H9 (cell line): ENCODE measurements around the gene HS1BP3. TPM values are rescaled to one million over a fixed set of nuclear protein-coding genes. Genes with fewer than 3 reads are reported as not detected.

Experiments
- DNase-seq: peaks from one replicate; pipeline ENCODE4 v3.0.0-alpha.2; 2017
- H2AFZ ChIP-seq: one replicate; pipeline ENCODE4 v1.6.1; 2013; ENCODE audit warnings: mild to moderate bottlenecking, low read length, control low read depth, moderate library complexity
- H2AK5ac ChIP-seq: 2 replicates; pipeline ENCODE4 v1.6.1; 2013; ENCODE audit warnings: low read length, control low read depth, mixed read lengths; ENCODE audit not compliant: insufficient read length
- H2BK120ac ChIP-seq: one replicate; pipeline ENCODE4 v1.6.1; 2013; ENCODE audit warnings: low read depth, mild to moderate bottlenecking, low read length, control low read depth, inconsistent platforms; ENCODE audit not compliant: poor library complexity, severe bottlenecking
- H2BK12ac ChIP-seq: 2 replicates; pipeline ENCODE4 v1.6.1; 2013; ENCODE audit warnings: low read length, control low read depth, mixed read lengths, low read depth; ENCODE audit not compliant: insufficient read length
- H2BK15ac ChIP-seq: 2 replicates; pipeline ENCODE4 v1.6.1; 2013; ENCODE audit warnings: low read depth, low read length, control low read depth
- H2BK20ac ChIP-seq: one replicate; pipeline ENCODE4 v1.6.1; 2013; ENCODE audit warnings: low read depth, mild to moderate bottlenecking, low read length, control low read depth, inconsistent platforms; ENCODE audit not compliant: poor library complexity, severe bottlenecking
- H2BK5ac ChIP-seq: 2 replicates; pipeline ENCODE4 v1.6.1; 2013; ENCODE audit warnings: low read length, control low read depth, mixed read lengths; ENCODE audit not compliant: insufficient read length
- H3K14ac ChIP-seq: 2 replicates; pipeline ENCODE4 v1.6.1; 2013; ENCODE audit warnings: low read length, control low read depth; ENCODE audit not compliant: insufficient read depth
- H3K18ac ChIP-seq: 2 replicates; pipeline ENCODE4 v1.6.1; 2013; ENCODE audit warnings: low read depth, mild to moderate bottlenecking, mixed read lengths, low read length, control low read depth; ENCODE audit not compliant: insufficient read length
- H3K23ac ChIP-seq: 2 replicates; pipeline ENCODE4 v1.6.1; 2013; ENCODE audit warnings: low read length, control low read depth, mixed read lengths, low read depth; ENCODE audit not compliant: insufficient read length
- H3K23me2 ChIP-seq: 2 replicates; pipeline ENCODE4 v1.6.1; 2013; ENCODE audit warnings: low read depth, mild to moderate bottlenecking, mixed read lengths, low read length, control low read depth; ENCODE audit not compliant: insufficient read length, poor library complexity, severe bottlenecking
- H3K27ac ChIP-seq: 2 replicates; pipeline ENCODE4 v1.5.1; 2013; ENCODE audit warnings: low read length, control low read depth, mixed read lengths, low read depth; ENCODE audit not compliant: insufficient read length
- H3K27me3 ChIP-seq: 2 replicates; pipeline ENCODE4 v1.6.1; 2013; ENCODE audit warnings: low read length, control low read depth, inconsistent platforms; ENCODE audit not compliant: insufficient read depth
- H3K4ac ChIP-seq: 2 replicates; pipeline ENCODE4 v1.6.1; 2013; ENCODE audit warnings: low read depth, mild to moderate bottlenecking, control low read depth, inconsistent platforms, low read length, moderate library complexity
- H3K4me1 ChIP-seq: 2 replicates; pipeline ENCODE4 v1.6.1; 2013; ENCODE audit warnings: low read length, control low read depth, inconsistent platforms; ENCODE audit not compliant: insufficient read depth
- H3K4me2 ChIP-seq: 2 replicates; pipeline ENCODE4 v1.6.1; 2013; ENCODE audit warnings: low read length, control low read depth, mixed read lengths; ENCODE audit not compliant: insufficient read length, insufficient read depth
- H3K56ac ChIP-seq: 2 replicates; pipeline ENCODE4 v1.6.1; 2013; ENCODE audit warnings: low read depth, mild to moderate bottlenecking, mixed read lengths, low read length, control low read depth; ENCODE audit not compliant: insufficient read length
- H3K79me1 ChIP-seq: 2 replicates; pipeline ENCODE4 v1.6.1; 2013; ENCODE audit warnings: low read depth, mild to moderate bottlenecking, moderate library complexity, low read length, control low read depth, inconsistent platforms; ENCODE audit not compliant: insufficient read depth, poor library complexity, severe bottlenecking
- H3K79me2 ChIP-seq: 2 replicates; pipeline ENCODE4 v1.6.1; 2013; ENCODE audit warnings: low read length, control low read depth, inconsistent platforms; ENCODE audit not compliant: insufficient read depth
- H3K9ac ChIP-seq: 2 replicates; pipeline ENCODE4 v1.6.1; 2013; ENCODE audit warnings: low read length, control low read depth, mixed read lengths; ENCODE audit not compliant: insufficient read length; ENCODE audit errors: extremely low read depth
- H3K9me3 ChIP-seq: one replicate; pipeline ENCODE4 v1.6.1; 2013; ENCODE audit warnings: low read depth, low read length, inconsistent platforms; ENCODE audit not compliant: control insufficient read depth
- H3T11ph ChIP-seq: one replicate; pipeline ENCODE4 v1.6.1; 2013; ENCODE audit warnings: mild to moderate bottlenecking, low read length, control low read depth, inconsistent platforms
- H4K20me1 ChIP-seq: one replicate; pipeline ENCODE4 v1.6.1; 2013; ENCODE audit not compliant: control insufficient read depth, insufficient read length, insufficient read depth
- H4K5ac ChIP-seq: 2 replicates; pipeline ENCODE4 v1.6.1; 2013; ENCODE audit warnings: low read depth, mild to moderate bottlenecking, mixed read lengths, low read length, control low read depth; ENCODE audit not compliant: insufficient read length
- H4K8ac ChIP-seq: replicated peaks from 2 replicates; pipeline ENCODE4 v1.6.1; 2013; ENCODE audit warnings: low read length, control low read depth, mixed read lengths, low read depth; ENCODE audit not compliant: insufficient read length
- H4K91ac ChIP-seq: 2 replicates; pipeline ENCODE4 v1.6.1; 2013; ENCODE audit warnings: low read depth, mild to moderate bottlenecking, moderate library complexity, mixed read lengths, low read length, control low read depth; ENCODE audit not compliant: insufficient read length
- H3K27ac Mint-ChIP-seq, 3 experiments: 2 replicates in 2 of 3; 3 replicates in 1 of 3; pipeline ENCODE4 v1.8.0; 2020 to 2021; ENCODE audit warnings: mixed read lengths in 3 of 3, mild to moderate bottlenecking in 1 of 3, moderate library complexity in 1 of 3
- H3K27me3 Mint-ChIP-seq: 2 replicates; pipeline ENCODE4 v1.8.0; 2021; ENCODE audit warnings: low read depth, mild to moderate bottlenecking, moderate library complexity, mixed read lengths
- H3K36me3 Mint-ChIP-seq, 3 experiments: 2 replicates in 2 of 3; 3 replicates in 1 of 3; pipeline ENCODE4 v1.8.0; 2020 to 2021; ENCODE audit warnings: low read depth in 3 of 3, mixed read lengths in 3 of 3; ENCODE audit not compliant: insufficient read depth in 1 of 3
- H3K4me1 Mint-ChIP-seq, 2 experiments: 2 replicates each; pipeline ENCODE4 v1.8.0; 2020; ENCODE audit warnings: mixed read lengths in 2 of 2
- H3K4me3 Mint-ChIP-seq, 2 experiments: 2 replicates in 1 of 2; 3 replicates in 1 of 2; pipeline ENCODE4 v1.8.0; 2020 to 2021; ENCODE audit warnings: mild to moderate bottlenecking in 2 of 2, mixed read lengths in 2 of 2, moderate library complexity in 1 of 2
- H3K9me3 Mint-ChIP-seq, 2 experiments: 2 replicates in 1 of 2; 3 replicates in 1 of 2; pipeline ENCODE4 v1.8.0; 2020; ENCODE audit warnings: mild to moderate bottlenecking in 2 of 2, mixed read lengths in 2 of 2, moderate library complexity in 1 of 2
- CTCF ChIP-seq: fragments of 200-600 bp; sonication (generic); conservative IDR thresholded peaks from 3 replicates; pipeline ENCODE4 v1.8.0; 2021; ENCODE audit warnings: antibody characterized with exemption, mild to moderate bottlenecking
- WGBS: extraction: QIAGEN DNeasy Blood & Tissue Kit; methylation state at CpG from one replicate; pipeline ENCODE4 v1.1.7; 2013; ENCODE audit warnings: missing lambda C conversion rate, low lambda C conversion rate, mixed read lengths; ENCODE audit not compliant: insufficient read length; ENCODE audit errors: extremely low coverage; 5-methylcytosine and 5-hydroxymethylcytosine counted together
- total RNA-seq: library from RNA; stranded (reverse); gene quantifications from 2 replicates; pipeline ENCODE4 v1.2.1, GENCODE V29; 2021

Gene HS1BP3
- total RNA-seq, 1 experiment from 2014 or later: 11.1 TPM

- no peak overlapping the region for H3K14ac ChIP-seq
- no peak overlapping the region for H3K18ac ChIP-seq
- H2BK5ac ChIP-seq: no peak overlapping the region
- no peak overlapping the region for H3K27ac ChIP-seq
- Mint-ChIP-seq H3K27me3 (peaks cover 3% of the 10 kb centered on the region; the same call in 1 of the 2 replicates), H3K4me3 (no peak overlapping the region), H3K27ac (no peak overlapping the region; a peak in 1 of 7 replicates), H3K9me3 (no peaks in the 10 kb centered on the region), H3K4me1 (peaks cover 22 to 36% of the 10 kb centered on the region in 2 experiments), H3K36me3 (peaks cover 0 to 8% (median 6%) of the 10 kb centered on the region in 3 experiments; a peak in 3 of 7 replicates)
- H2AK5ac ChIP-seq: no peak overlapping the region
- H2BK15ac ChIP-seq: no peak overlapping the region
- no peak overlapping the region for H2BK12ac ChIP-seq
- H4K8ac ChIP-seq: no peak overlapping the region
- TF ChIP-seq CTCF: no peak
- H2BK120ac ChIP-seq: no peak overlapping the region
- peaks cover 3% of the 10 kb centered on the region for H3K23me2 ChIP-seq
- H2BK20ac ChIP-seq: no peak overlapping the region
- no peak overlapping the region for H3T11ph ChIP-seq
- no peaks in the 10 kb centered on the region for H3K9me3 ChIP-seq
- no peak for DNase-seq
- no peaks in the 10 kb centered on the region for H3K79me1 ChIP-seq
- no peak overlapping the region for H4K5ac ChIP-seq
- H3K27me3 ChIP-seq: no peaks in the 10 kb centered on the region
- no peak overlapping the region for H3K4me2 ChIP-seq
- H3K56ac ChIP-seq: no peak overlapping the region
- H3K79me2 ChIP-seq: no peaks in the 10 kb centered on the region
- H3K9ac ChIP-seq: no peak overlapping the region
- peaks cover 3% of the 10 kb centered on the region; the same call in 1 of the 2 replicates for H3K4me1 ChIP-seq
- H4K91ac ChIP-seq: no peak overlapping the region
- no peaks in the 10 kb centered on the region for H4K20me1 ChIP-seq
- no peak overlapping the region for H3K23ac ChIP-seq
- H2AFZ ChIP-seq: no peak overlapping the region
- no peak overlapping the region for H3K4ac ChIP-seq
- no CpG with 5 or more reads among the region's 4 CpGs for WGBS
Measured at GRCh38 chr2:20616341-20616871, 34.5 kb downstream of the HS1BP3 start.
